ENCODE data around the gene PECR. TPM values are rescaled to one million over a fixed set of nuclear protein-coding genes. Genes with fewer than 3 reads are reported as not detected.
A peak's percentile ranks its signal among the peaks of the same experiment; 100 is the strongest.

Gene PECR
- total and polyA plus RNA-seq, 9 of the 15 experiments (the other 6 are each of a cell fraction or from before 2014, with no cell fraction given), result 1.1 to 10.3 (median 8.2) TPM

- TF ChIP-seq MED1 (CRISPR knock-in tag; IDR thresholded peaks at IDR 0.05; ENCODE audit: borderline replicate concordance) (no peak), CXXC5 (CRISPR knock-in tag; IDR thresholded peaks at IDR 0.05) (peak; percentile 39), SUPT5H (IDR thresholded peaks at IDR 0.05) (peak; percentile 53; the same call in 1 of the 2 replicates), L3MBTL2 (IDR thresholded peaks at IDR 0.05) (peak; percentile 46; the same call in 1 of the 2 replicates), RBM17 (IDR thresholded peaks at IDR 0.05; ENCODE audit: borderline replicate concordance, low read depth, low read length) (no peak), SIN3B (IDR thresholded peaks at IDR 0.05; ENCODE audit: low read depth) (no peak), RFX7 (CRISPR knock-in tag; IDR thresholded peaks at IDR 0.05) (no peak), SMAD1 (IDR thresholded peaks at IDR 0.05; ENCODE audit: low read depth, low read length, partially characterized antibody) (no peak), MYNN (IDR thresholded peaks at IDR 0.05) (peak; percentile 57; the same call in 1 of the 2 replicates), MYNN (CRISPR knock-in tag; IDR thresholded peaks at IDR 0.05) (no peak), KDM1A (IDR thresholded peaks at IDR 0.05) (no peak), ATF6 (CRISPR knock-in tag; IDR thresholded peaks at IDR 0.05) (no peak), USF1 (CRISPR knock-in tag; IDR thresholded peaks at IDR 0.05) (peak; percentile 89), ZNF518B (CRISPR knock-in tag; IDR thresholded peaks at IDR 0.05) (no peak), PHF8 (IDR thresholded peaks at IDR 0.05; ENCODE audit: borderline replicate concordance, low read length) (peak; percentile 71; the same call in 1 of the 2 replicates), NR1H2 (CRISPR knock-in tag; IDR thresholded peaks at IDR 0.05) (no peak), SMAD4 (CRISPR knock-in tag; conservative IDR thresholded peaks at IDR 0.05) (no peak), HDGF (IDR thresholded peaks at IDR 0.05) (no peak), NRF1 (conservative IDR thresholded peaks at IDR 0.05 in 1 of 2, IDR thresholded peaks at IDR 0.05 in 1 of 2) (peak; percentile 25 to 41; a peak in 3 of 4 replicates), SREBF2 (CRISPR knock-in tag; IDR thresholded peaks at IDR 0.05) (no peak)
- TF ChIP-seq, protein P1, sequence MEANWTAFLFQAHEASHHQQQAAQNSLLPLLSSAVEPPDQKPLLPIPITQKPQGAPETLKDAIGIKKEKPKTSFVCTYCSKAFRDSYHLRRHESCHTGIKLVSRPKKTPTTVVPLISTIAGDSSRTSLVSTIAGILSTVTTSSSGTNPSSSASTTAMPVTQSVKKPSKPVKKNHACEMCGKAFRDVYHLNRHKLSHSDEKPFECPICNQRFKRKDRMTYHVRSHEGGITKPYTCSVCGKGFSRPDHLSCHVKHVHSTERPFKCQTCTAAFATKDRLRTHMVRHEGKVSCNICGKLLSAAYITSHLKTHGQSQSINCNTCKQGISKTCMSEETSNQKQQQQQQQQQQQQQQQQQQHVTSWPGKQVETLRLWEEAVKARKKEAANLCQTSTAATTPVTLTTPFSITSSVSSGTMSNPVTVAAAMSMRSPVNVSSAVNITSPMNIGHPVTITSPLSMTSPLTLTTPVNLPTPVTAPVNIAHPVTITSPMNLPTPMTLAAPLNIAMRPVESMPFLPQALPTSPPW (CRISPR knock-in tag; IDR thresholded peaks at IDR 0.05), result peak; percentile 76
These were observed at the start of gene PECR, which contains the start of gene TMEM169 (continued) for GRCh38 chr2:216081487-216082116.
